BJ (cell line): ENCODE data around the gene ALCAM. TPM values are rescaled to one million over a fixed set of nuclear protein-coding genes. Genes with fewer than 3 reads are reported as not detected.

Source experiments
- CTCF ChIA-PET: fragments of 350-600 bp; formaldehyde crosslinking; extraction: SDS; loops from one replicate; lab custom pipeline; 2021; ENCODE audit warnings: antibody characterized with exemption, inconsistent platforms; lab: Yijun Ruan, JAX
- POLR2A ChIA-PET: fragments of 300-600 bp; sonication (Branson Sonifier 250); formaldehyde crosslinking; extraction: SDS; loops from one replicate; lab custom pipeline; 2021; ENCODE audit warnings: antibody characterized with exemption; lab: Charles Lee
- DNase-seq: peaks from one replicate; pipeline ENCODE4 v3.0.0-alpha.2; 2011; ENCODE audit warnings: low read depth
- H3K27me3 ChIP-seq: 2 replicates; pipeline ENCODE4 v1.6.0; 2011; ENCODE audit warnings: low read length; ENCODE audit not compliant: control insufficient read depth, insufficient read depth
- H3K36me3 ChIP-seq: 2 replicates; pipeline ENCODE4 v1.5.1; 2011; ENCODE audit warnings: low read length; ENCODE audit not compliant: control insufficient read depth, insufficient read depth
- H3K4me3 ChIP-seq: 2 replicates; pipeline ENCODE4 v1.5.1; 2011; ENCODE audit warnings: low read depth, mild to moderate bottlenecking, control low read depth, low read length
- CTCF ChIP-seq: IDR thresholded peaks from 2 replicates; pipeline ENCODE4 v1.5.1; 2011; ENCODE audit warnings: low read depth, mild to moderate bottlenecking, control low read depth, inconsistent platforms, low read length, moderate library complexity; ENCODE audit not compliant: insufficient read depth
- polyA plus RNA-seq: library from polyadenylated mRNA; depleted of rRNA; stranded (reverse); fragments of >200 nt; gene quantifications from 2 replicates; pipeline ENCODE4 v1.2.3, GENCODE V29; 2011

Gene ALCAM
- polyA plus RNA-seq, 1 experiment, result 89.5 TPM

DNA sequence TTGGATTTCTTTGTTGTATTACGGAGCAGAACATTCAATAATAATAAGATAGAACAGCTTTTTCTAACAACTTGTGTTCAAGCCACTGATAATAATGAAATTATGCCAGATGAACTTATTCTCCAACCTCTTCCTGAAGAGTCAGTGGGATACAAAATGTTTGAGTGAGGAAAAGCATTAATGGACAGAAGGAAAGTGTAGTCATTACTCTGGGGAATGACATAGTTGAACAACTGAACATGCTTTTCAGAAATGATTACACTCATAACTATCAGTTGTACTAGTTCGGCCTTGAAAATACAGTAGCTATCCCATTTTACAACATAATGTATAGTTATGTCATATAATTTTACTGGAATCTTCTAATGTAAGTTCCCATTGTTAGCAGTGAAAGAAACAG lies 55.9 kb downstream of the ALCAM start:
- ChIA-PET CTCF (no interaction called here), POLR2A (interaction anchor here (0.6 kb wide), 1 partner anchor 68 kb away, joined by 11 read pairs; no protein-coding TSS in a partner anchor)
- DNase-seq, result no peak
- no peaks in the 10 kb centered on the region for H3K27me3 ChIP-seq
- no peak overlapping the region for H3K4me3 ChIP-seq
- no peak for TF ChIP-seq CTCF
- H3K36me3 ChIP-seq, result no peaks in the 10 kb centered on the region

- Histone ChIP-seq H3K27me3 (no peaks in the 10 kb centered on the region), H3K4me3 (no peak overlapping the region), H3K36me3 (no peaks in the 10 kb centered on the region)
- ChIA-PET POLR2A (interaction anchor here (0.6 kb wide), 1 partner anchor 67 kb away, joined by 11 read pairs; no protein-coding TSS in a partner anchor), CTCF (no interaction called here)
- TF ChIP-seq CTCF, result no peak
- no peak for DNase-seq
These were observed 56.7 kb downstream of the ALCAM start for GRCh38 chr3:105423397-105423796.

- CTCF ChIA-PET, result no interaction called here
- no peak for TF ChIP-seq CTCF
- Histone ChIP-seq H3K27me3 (no peaks in the 10 kb centered on the region), H3K36me3 (no peaks in the 10 kb centered on the region), H3K4me3 (no peak overlapping the region)
- POLR2A ChIA-PET, result no interaction called here
- no peak for DNase-seq
These were observed 57.9 kb downstream of the ALCAM start for GRCh38 chr3:105424412-105425152.

DNA sequence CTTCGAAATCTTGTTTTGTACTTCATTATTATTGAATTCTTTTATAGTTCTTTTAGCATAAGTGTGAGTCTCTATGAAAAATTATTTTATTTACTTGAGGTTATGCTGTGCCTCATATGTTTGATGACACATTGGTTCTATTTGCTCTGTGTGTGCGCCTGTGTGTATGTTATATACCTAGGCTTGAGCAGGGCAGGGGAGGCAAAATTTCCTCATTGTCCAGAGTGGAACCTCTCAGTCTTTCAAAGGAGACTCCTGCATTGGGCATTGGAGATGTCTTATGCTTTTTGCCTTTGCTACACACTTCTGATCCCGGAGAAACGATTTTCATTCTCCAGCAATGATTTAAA lies 58.4 kb downstream of the ALCAM start:
- POLR2A ChIA-PET, result no interaction called here
- no peak overlapping the region for H3K4me3 ChIP-seq
- no peaks in the 10 kb centered on the region for H3K27me3 ChIP-seq
- CTCF ChIA-PET, result no interaction called here
- no peak for DNase-seq
- H3K36me3 ChIP-seq, result no peaks in the 10 kb centered on the region
- no peak for TF ChIP-seq CTCF

DNA sequence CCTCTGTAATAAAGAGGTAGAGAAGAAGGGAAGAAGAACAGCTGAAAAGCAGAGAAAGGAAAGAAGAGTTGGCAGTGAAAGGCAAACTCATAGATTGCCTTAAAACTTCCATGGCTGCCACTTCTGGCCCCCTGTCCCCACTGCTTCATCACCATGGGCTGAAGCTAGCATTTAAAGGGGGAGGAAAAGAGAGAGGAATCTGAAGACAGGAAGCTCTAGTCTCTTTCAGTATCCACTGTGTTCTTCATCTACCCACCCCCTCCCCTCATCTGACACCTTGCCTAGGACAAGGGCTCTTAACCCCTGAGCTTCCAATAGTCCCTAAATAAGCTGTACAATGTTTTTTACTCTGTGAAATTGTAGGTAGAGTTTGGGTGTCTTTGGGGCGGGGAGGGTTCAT lies 60.6 kb downstream of the ALCAM start:
- ChIA-PET POLR2A (no interaction called here), CTCF (interaction anchor here (1.3 kb wide), 1 partner anchor 21 kb away, joined by 3 read pairs; no protein-coding TSS in a partner anchor)
- no peak for TF ChIP-seq CTCF
- no peak for DNase-seq
- Histone ChIP-seq H3K36me3 (no peaks in the 10 kb centered on the region), H3K4me3 (no peak overlapping the region), H3K27me3 (no peaks in the 10 kb centered on the region)
